C4-2B (cell line): ENCODE results near the gene SMIM14.

Source experiments
- CTCF ChIP-seq: fragments of 450-650 bp; conservative IDR thresholded peaks from 2 replicates; pipeline ENCODE4 v1.5.1; 2017; ENCODE audit warnings: mild to moderate bottlenecking
- ZFX ChIP-seq: fragments of 450-650 bp; IDR thresholded peaks from 2 replicates; pipeline ENCODE4 v1.6.1; 2017

- TF ChIP-seq CTCF (no peak), ZFX (no peak)
Observed at GRCh38 chr4:39614487-39615162, 24.0 kb downstream of the SMIM14 start.
